Liver (tissue), 9 donors: Measurements from ENCODE around the gene C1orf210. TPM values are rescaled to one million over a fixed set of nuclear protein-coding genes. Genes with fewer than 3 reads are reported as not detected.
A peak's percentile ranks its signal among the peaks of the same experiment; 100 is the strongest.

Source experiments
- DNase-seq: peaks from one replicate; pipeline ENCODE4 v3.0.0-alpha.2; 2017; ENCODE audit warnings: low spot score
- H3K27ac ChIP-seq, 2 donors: one replicate each; pipeline ENCODE4 v1.7.0; 2013; ENCODE audit warnings: inconsistent platforms in 2 of 2, low read length in 2 of 2, control low read depth in 1 of 2, low read depth in 1 of 2, mild to moderate bottlenecking in 1 of 2
- H3K27me3 ChIP-seq, 4 donors: one replicate each; pipeline versions ENCODE4 v1.6.1 to v1.7.0; 2013; ENCODE audit warnings: low read length in 3 of 4, inconsistent platforms in 1 of 4, mild to moderate bottlenecking in 1 of 4, moderate library complexity in 1 of 4; ENCODE audit not compliant: control insufficient read depth in 4 of 4, insufficient read depth in 4 of 4
- H3K36me3 ChIP-seq, 4 donors: one replicate each; pipeline versions ENCODE4 v1.6.1 to v1.7.0; 2013; ENCODE audit warnings: low read length in 3 of 4, mild to moderate bottlenecking in 3 of 4, low read depth in 1 of 4, moderate library complexity in 1 of 4; ENCODE audit not compliant: control insufficient read depth in 4 of 4, insufficient read depth in 3 of 4
- H3K4me1 ChIP-seq, 4 donors: one replicate each; pipeline versions ENCODE4 v1.6.1 to v1.7.0; 2013; ENCODE audit warnings: low read length in 3 of 4, mild to moderate bottlenecking in 3 of 4, moderate library complexity in 1 of 4; ENCODE audit not compliant: control insufficient read depth in 4 of 4, insufficient read depth in 4 of 4
- H3K4me3 ChIP-seq, 3 donors: one replicate each; pipeline versions ENCODE4 v1.6.1 to v1.7.0; 2013; ENCODE audit warnings: low read length in 3 of 3, control low read depth in 1 of 3, low read depth in 1 of 3, mild to moderate bottlenecking in 1 of 3
- H3K9ac ChIP-seq, 2 donors: one replicate each; pipeline ENCODE4 v1.7.0; 2013; ENCODE audit warnings: low read length in 2 of 2, mild to moderate bottlenecking in 2 of 2, moderate library complexity in 2 of 2, control low read depth in 1 of 2, low read depth in 1 of 2
- H3K9me3 ChIP-seq, 4 donors: one replicate each; pipeline versions ENCODE4 v1.6.1 to v1.7.0; 2013; ENCODE audit warnings: low read length in 3 of 4; ENCODE audit not compliant: control insufficient read depth in 4 of 4
- FOXA1 ChIP-seq: IDR thresholded peaks from 2 replicates; pipeline ENCODE4 v1.6.1; 2016; ENCODE audit warnings: antibody characterized with exemption
- FOXA2 ChIP-seq: IDR thresholded peaks from 2 replicates; pipeline ENCODE4 v1.6.1; 2016; ENCODE audit warnings: antibody characterized with exemption
- GABPA ChIP-seq, 2 donors: IDR thresholded peaks in 1 of 2; conservative IDR thresholded peaks in 1 of 2; 2 replicates each; pipeline ENCODE4 v1.6.1; 2016; ENCODE audit warnings: antibody characterized with exemption in 2 of 2, mild to moderate bottlenecking in 1 of 2, moderate library complexity in 1 of 2
- HNF4A ChIP-seq, 2 donors: conservative IDR thresholded peaks; 2 replicates each; pipeline ENCODE4 v1.6.1; 2016; ENCODE audit warnings: antibody characterized with exemption in 2 of 2, mild to moderate bottlenecking in 2 of 2
- HNF4G ChIP-seq: IDR thresholded peaks from 2 replicates; pipeline ENCODE4 v1.6.1; 2016; ENCODE audit warnings: antibody characterized with exemption
- JUND ChIP-seq, 2 donors: IDR thresholded peaks; 2 replicates each; pipeline ENCODE4 v1.6.1; 2016; ENCODE audit warnings: antibody characterized with exemption in 2 of 2
- NR2F2 ChIP-seq: IDR thresholded peaks from 2 replicates; pipeline ENCODE4 v1.6.1; 2016; ENCODE audit warnings: antibody characterized with exemption
- RAD21 ChIP-seq, 2 donors: IDR thresholded peaks; 2 replicates each; pipeline ENCODE4 v1.6.1; 2016; ENCODE audit warnings: antibody characterized with exemption in 2 of 2, mild to moderate bottlenecking in 2 of 2
- RXRA ChIP-seq, 2 donors: IDR thresholded peaks; 2 replicates each; pipeline ENCODE4 v1.6.1; 2017 to 2018; ENCODE audit warnings: antibody characterized with exemption in 2 of 2, mild to moderate bottlenecking in 1 of 2
- SP1 ChIP-seq: IDR thresholded peaks from 2 replicates; pipeline ENCODE4 v1.6.1; 2018; ENCODE audit warnings: antibody characterized with exemption, mild to moderate bottlenecking
- TAF1 ChIP-seq: conservative IDR thresholded peaks from 2 replicates; pipeline ENCODE4 v1.6.1; 2016; ENCODE audit warnings: antibody characterized with exemption, mild to moderate bottlenecking
- YY1 ChIP-seq: IDR thresholded peaks from 2 replicates; pipeline ENCODE4 v1.6.1; 2016; ENCODE audit warnings: antibody characterized with exemption, mild to moderate bottlenecking
- WGBS: extraction: QIAGEN DNeasy Blood & Tissue Kit; methylation state at CpG from one replicate; pipeline ENCODE4 v1.1.7; 2013; 5-methylcytosine and 5-hydroxymethylcytosine counted together
- polyA plus RNA-seq, 2 donors: library from polyadenylated mRNA; stranded (reverse) in 1 of 2; unstranded in 1 of 2; fragments of 200-250 nt in 1 of 2; fragments of >200 nt in 1 of 2; fragmentation: Nextera tagmentation in 1 of 2; extraction: Ambion mirVana in 1 of 2; gene quantifications; one replicate each; pipeline versions ENCODE4 v1.2.1 to v1.2.3, GENCODE V29; 2013 to 2015
- total RNA-seq, 2 donors: library from RNA; depleted of rRNA; stranded (reverse); fragments of >200 nt; gene quantifications; one replicate each; pipeline ENCODE4 v1.2.3, GENCODE V29; 2014
- TF ChIP-seq, protein P1 (sequence below): IDR thresholded peaks from 2 replicates; pipeline ENCODE4 v1.6.1; 2016; ENCODE audit warnings: antibody characterized with exemption
- TF ChIP-seq, protein P2 (sequence below): IDR thresholded peaks from 2 replicates; pipeline ENCODE4 v1.6.1; 2016; ENCODE audit warnings: antibody characterized with exemption, mild to moderate bottlenecking
- TF ChIP-seq, protein P3 (sequence below): IDR thresholded peaks from 2 replicates; pipeline ENCODE4 v1.6.1; 2016; ENCODE audit warnings: antibody characterized with exemption
- TF ChIP-seq, protein P4 (sequence below): IDR thresholded peaks from 2 replicates; pipeline ENCODE4 v1.6.1; 2016; ENCODE audit warnings: antibody characterized with exemption
- TF ChIP-seq, protein P5 (sequence below): fragments of 150-350 bp; IDR thresholded peaks from 2 replicates; pipeline ENCODE4 v1.5.1; 2017; ENCODE audit warnings: improper control_type of control experiment, low read depth, low read length; ENCODE audit not compliant: missing input control
- donor health status: healthy.
- donor health status: healthy.
- donor health status: healthy.
- donor health status: healthy.
- donor health status: healthy.

C1orf210 gene
- total and polyA plus RNA-seq, 4 donors: 0.75 to 5.0 (median 1.2) TPM

DNA sequence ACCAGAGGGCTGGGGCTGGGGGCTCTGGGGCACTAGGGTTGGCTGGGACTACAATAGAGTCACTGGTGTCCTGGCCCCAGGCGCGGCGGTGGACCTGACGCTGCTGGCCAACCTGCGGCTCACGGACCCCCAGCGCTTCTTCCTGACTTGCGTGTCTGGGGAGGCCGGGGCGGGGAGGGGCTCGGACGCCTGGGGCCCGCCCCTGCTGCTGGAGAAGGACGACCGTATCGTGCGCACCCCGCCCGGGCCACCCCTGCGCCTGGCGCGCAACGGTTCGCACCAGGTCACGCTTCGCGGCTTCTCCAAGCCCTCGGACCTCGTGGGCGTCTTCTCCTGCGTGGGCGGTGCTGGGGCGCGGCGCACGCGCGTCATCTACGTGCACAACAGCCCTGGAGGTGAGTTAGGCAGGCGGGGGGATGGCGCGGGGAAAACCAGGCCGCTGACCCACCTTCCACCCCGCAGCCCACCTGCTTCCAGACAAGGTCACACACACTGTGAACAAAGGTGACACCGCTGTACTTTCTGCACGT, 19.5 kb upstream of the C1orf210 start (continued):
- no peak for TF ChIP-seq FOXA1
- no peak for TF ChIP-seq RAD21 (IDR thresholded peaks at IDR 0.05)
- no peak for TF ChIP-seq HNF4A (conservative IDR thresholded peaks at IDR 0.05)
- no peak for TF ChIP-seq YY1
- TF ChIP-seq GABPA (IDR thresholded peaks at IDR 0.05 in 1 of 2, conservative IDR thresholded peaks at IDR 0.05 in 1 of 2): no peak
- TF ChIP-seq JUND (IDR thresholded peaks at IDR 0.05): no peak

DNA sequence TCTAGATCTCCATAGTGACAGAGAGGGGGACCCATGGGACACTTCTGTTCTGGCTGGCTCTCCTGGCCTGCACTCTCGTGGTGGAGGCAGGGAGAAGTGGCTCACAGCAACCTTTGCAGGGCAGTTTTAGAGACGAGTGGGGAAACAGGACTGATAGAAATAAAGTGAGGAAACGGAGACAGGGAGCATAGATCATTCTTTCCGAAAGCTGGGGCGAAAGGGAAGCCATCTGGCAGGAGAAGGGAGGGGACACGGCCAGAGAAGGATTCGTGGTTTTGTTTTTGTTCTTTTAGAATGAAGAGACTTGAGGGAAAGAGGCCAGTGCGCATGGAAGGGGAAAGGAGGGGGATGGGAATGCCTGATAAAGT, 18.9 kb upstream of the C1orf210 start:
- no peak for DNase-seq
- Histone ChIP-seq H3K4me3 (no peak overlapping the region), H3K36me3 (no peaks in the 10 kb centered on the region), H3K9ac (no peak overlapping the region), H3K27ac (no peak overlapping the region), H3K4me1 (peaks cover 10 to 22% (median 14%) of the 10 kb centered on the region in 4 donors), H3K27me3 (no peaks in the 10 kb centered on the region), H3K9me3 (no peaks in the 10 kb centered on the region)
- TF ChIP-seq NR2F2 (no peak), YY1 (no peak), TAF1 (no peak), FOXA1 (no peak), GABPA (IDR thresholded peaks at IDR 0.05 in 1 of 2, conservative IDR thresholded peaks at IDR 0.05 in 1 of 2) (no peak), SP1 (no peak), RXRA (IDR thresholded peaks at IDR 0.05) (no peak), HNF4G (no peak), FOXA2 (no peak)
- TF ChIP-seq, protein P1, sequence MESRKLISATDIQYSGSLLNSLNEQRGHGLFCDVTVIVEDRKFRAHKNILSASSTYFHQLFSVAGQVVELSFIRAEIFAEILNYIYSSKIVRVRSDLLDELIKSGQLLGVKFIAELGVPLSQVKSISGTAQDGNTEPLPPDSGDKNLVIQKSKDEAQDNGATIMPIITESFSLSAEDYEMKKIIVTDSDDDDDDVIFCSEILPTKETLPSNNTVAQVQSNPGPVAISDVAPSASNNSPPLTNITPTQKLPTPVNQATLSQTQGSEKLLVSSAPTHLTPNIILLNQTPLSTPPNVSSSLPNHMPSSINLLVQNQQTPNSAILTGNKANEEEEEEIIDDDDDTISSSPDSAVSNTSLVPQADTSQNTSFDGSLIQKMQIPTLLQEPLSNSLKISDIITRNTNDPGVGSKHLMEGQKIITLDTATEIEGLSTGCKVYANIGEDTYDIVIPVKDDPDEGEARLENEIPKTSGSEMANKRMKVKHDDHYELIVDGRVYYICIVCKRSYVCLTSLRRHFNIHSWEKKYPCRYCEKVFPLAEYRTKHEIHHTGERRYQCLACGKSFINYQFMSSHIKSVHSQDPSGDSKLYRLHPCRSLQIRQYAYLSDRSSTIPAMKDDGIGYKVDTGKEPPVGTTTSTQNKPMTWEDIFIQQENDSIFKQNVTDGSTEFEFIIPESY: no peak
- TF ChIP-seq, protein P2, sequence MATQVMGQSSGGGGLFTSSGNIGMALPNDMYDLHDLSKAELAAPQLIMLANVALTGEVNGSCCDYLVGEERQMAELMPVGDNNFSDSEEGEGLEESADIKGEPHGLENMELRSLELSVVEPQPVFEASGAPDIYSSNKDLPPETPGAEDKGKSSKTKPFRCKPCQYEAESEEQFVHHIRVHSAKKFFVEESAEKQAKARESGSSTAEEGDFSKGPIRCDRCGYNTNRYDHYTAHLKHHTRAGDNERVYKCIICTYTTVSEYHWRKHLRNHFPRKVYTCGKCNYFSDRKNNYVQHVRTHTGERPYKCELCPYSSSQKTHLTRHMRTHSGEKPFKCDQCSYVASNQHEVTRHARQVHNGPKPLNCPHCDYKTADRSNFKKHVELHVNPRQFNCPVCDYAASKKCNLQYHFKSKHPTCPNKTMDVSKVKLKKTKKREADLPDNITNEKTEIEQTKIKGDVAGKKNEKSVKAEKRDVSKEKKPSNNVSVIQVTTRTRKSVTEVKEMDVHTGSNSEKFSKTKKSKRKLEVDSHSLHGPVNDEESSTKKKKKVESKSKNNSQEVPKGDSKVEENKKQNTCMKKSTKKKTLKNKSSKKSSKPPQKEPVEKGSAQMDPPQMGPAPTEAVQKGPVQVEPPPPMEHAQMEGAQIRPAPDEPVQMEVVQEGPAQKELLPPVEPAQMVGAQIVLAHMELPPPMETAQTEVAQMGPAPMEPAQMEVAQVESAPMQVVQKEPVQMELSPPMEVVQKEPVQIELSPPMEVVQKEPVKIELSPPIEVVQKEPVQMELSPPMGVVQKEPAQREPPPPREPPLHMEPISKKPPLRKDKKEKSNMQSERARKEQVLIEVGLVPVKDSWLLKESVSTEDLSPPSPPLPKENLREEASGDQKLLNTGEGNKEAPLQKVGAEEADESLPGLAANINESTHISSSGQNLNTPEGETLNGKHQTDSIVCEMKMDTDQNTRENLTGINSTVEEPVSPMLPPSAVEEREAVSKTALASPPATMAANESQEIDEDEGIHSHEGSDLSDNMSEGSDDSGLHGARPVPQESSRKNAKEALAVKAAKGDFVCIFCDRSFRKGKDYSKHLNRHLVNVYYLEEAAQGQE: no peak
- TF ChIP-seq, protein P3, sequence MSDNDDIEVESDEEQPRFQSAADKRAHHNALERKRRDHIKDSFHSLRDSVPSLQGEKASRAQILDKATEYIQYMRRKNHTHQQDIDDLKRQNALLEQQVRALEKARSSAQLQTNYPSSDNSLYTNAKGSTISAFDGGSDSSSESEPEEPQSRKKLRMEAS: no peak
- WGBS: 66% methylated on average over 8 of the region's 8 CpGs

DNA sequence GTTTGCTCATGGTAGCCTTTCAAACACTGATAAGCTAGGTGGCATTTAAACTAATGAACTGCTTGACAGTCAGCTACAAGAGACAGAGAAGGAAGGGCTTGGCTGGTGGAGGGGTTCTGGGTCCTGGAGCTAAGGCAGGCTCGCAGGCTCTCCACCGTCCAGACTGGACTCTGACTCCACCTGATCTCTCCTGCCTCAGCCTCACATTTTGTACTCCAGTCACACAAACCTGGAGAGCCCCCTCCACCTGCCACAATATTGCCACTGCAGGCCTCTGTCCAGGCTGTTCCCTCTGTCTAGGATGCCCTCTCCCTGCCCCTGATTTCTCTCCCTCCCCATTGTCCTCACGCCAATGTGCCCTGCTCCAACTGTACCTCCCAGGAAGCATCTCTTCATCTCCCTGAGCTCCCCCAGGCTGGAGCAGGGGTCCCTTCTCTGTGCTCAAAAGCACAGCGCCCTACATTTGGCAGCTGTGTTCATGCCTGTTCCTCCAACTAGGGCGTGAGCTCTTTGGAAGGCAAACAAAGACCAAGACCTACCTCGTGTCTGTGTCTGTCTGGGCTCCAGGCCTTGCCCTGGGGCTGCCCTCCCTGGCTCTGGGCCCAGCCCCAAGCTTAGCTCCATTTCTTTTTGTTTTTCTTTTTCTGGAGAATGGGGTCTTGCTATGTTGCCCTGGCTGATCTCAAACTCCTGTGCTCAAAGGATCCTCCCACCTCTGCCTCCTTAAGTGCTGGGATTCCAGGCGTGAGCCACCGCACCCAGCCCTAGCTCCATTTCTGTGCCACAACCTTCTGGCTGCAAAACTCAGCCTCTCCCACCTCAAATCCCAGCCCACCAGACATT, 18.3 kb upstream of the C1orf210 start:
- no peaks in the 10 kb centered on the region for H3K36me3 ChIP-seq
- no peaks in the 10 kb centered on the region for H3K27me3 ChIP-seq
- H3K4me3 ChIP-seq: no peak overlapping the region
- H3K27ac ChIP-seq: no peak overlapping the region
- no peak for DNase-seq
- no peaks in the 10 kb centered on the region for H3K9me3 ChIP-seq
- H3K4me1 ChIP-seq: peaks cover 10 to 22% (median 14%) of the 10 kb centered on the region in 4 donors
- H3K9ac ChIP-seq: no peak overlapping the region
- WGBS: 56% methylated on average over 8 of the region's 8 CpGs
- TF ChIP-seq, protein P2: no peak
- TF ChIP-seq RXRA (IDR thresholded peaks at IDR 0.05): peak; percentile 46 to 47
- TF ChIP-seq, protein P4, sequence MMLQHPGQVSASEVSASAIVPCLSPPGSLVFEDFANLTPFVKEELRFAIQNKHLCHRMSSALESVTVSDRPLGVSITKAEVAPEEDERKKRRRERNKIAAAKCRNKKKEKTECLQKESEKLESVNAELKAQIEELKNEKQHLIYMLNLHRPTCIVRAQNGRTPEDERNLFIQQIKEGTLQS: no peak
- TF ChIP-seq GABPA (IDR thresholded peaks at IDR 0.05 in 1 of 2, conservative IDR thresholded peaks at IDR 0.05 in 1 of 2): no peak
- no peak for TF ChIP-seq FOXA2
- peak; percentile 30 to 37 for TF ChIP-seq HNF4A (conservative IDR thresholded peaks at IDR 0.05)
- TF ChIP-seq, protein P5, sequence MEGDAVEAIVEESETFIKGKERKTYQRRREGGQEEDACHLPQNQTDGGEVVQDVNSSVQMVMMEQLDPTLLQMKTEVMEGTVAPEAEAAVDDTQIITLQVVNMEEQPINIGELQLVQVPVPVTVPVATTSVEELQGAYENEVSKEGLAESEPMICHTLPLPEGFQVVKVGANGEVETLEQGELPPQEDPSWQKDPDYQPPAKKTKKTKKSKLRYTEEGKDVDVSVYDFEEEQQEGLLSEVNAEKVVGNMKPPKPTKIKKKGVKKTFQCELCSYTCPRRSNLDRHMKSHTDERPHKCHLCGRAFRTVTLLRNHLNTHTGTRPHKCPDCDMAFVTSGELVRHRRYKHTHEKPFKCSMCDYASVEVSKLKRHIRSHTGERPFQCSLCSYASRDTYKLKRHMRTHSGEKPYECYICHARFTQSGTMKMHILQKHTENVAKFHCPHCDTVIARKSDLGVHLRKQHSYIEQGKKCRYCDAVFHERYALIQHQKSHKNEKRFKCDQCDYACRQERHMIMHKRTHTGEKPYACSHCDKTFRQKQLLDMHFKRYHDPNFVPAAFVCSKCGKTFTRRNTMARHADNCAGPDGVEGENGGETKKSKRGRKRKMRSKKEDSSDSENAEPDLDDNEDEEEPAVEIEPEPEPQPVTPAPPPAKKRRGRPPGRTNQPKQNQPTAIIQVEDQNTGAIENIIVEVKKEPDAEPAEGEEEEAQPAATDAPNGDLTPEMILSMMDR: no peak
- TF ChIP-seq SP1: no peak
- TF ChIP-seq NR2F2: no peak
- TF ChIP-seq YY1: no peak
